ENCODE measurements around the gene TNS3.
"Not testable (repeated sequence)": the region's sequence is repeated elsewhere in the genome, so short reads cannot be mapped to it uniquely, and the experiment has no call there.

Gene TNS3

DNA sequence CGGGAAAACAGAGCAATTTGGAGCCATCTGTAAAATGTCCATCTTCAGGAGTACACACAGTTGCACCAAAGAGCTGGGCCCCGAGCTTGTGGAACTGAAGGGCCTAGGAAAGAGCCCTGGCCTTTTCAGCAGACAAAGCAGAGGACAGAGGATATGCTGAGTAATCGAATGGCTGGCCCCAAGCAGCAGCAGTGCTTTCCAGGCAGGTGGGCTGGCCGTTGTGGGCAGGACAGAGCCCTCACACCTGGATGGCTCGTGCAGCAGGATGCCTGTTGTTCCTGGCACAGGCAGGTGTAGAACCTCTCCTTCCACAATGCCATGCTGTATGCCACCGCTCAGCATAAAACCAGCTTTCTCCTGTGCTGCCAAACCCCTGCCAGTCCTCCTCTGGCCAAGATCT, 32.5 kb upstream of the TNS3 start:
- TF ChIP-seq, protein P1, sequence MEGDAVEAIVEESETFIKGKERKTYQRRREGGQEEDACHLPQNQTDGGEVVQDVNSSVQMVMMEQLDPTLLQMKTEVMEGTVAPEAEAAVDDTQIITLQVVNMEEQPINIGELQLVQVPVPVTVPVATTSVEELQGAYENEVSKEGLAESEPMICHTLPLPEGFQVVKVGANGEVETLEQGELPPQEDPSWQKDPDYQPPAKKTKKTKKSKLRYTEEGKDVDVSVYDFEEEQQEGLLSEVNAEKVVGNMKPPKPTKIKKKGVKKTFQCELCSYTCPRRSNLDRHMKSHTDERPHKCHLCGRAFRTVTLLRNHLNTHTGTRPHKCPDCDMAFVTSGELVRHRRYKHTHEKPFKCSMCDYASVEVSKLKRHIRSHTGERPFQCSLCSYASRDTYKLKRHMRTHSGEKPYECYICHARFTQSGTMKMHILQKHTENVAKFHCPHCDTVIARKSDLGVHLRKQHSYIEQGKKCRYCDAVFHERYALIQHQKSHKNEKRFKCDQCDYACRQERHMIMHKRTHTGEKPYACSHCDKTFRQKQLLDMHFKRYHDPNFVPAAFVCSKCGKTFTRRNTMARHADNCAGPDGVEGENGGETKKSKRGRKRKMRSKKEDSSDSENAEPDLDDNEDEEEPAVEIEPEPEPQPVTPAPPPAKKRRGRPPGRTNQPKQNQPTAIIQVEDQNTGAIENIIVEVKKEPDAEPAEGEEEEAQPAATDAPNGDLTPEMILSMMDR (IDR thresholded peaks at IDR 0.05; ENCODE audit: control insufficient read depth, insufficient read depth, low read depth, low read length, missing control alignments) = no peak
- H3K4me3 ChIP-seq (ENCODE audit: control insufficient read depth, low read depth, low read length) = no peak overlapping the region
- no peak for DNase-seq (ENCODE audit: low read depth)

DNA sequence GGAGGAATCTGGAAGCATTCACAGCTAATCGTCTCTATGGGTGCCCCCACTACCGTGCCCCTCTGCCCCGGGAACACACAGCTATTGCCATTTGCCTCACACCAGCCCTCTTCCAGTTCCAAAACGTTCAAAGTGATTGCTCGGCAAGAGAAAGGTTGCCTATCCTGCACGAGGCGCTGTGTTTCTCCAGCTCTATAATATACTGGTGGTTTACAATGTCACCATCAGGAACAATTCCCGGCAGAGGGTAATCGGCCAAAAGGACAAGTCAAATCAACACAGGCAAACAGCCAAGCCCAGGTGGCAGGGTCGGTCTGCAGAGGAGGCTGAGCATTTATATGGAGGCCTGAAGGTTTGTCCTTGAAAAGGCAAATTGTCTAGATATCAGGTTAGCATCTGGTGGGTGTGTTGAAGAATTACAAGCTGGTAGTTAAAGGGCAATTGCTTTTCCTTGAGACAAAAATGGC, 29.2 kb upstream of the TNS3 start:
- no peak for DNase-seq (ENCODE audit: low read depth)
- no peak overlapping the region for H3K4me3 ChIP-seq (ENCODE audit: control insufficient read depth, low read depth, low read length)
- TF ChIP-seq, protein P1 (IDR thresholded peaks at IDR 0.05; ENCODE audit: control insufficient read depth, insufficient read depth, low read depth, low read length, missing control alignments) = peak; percentile 5

DNA sequence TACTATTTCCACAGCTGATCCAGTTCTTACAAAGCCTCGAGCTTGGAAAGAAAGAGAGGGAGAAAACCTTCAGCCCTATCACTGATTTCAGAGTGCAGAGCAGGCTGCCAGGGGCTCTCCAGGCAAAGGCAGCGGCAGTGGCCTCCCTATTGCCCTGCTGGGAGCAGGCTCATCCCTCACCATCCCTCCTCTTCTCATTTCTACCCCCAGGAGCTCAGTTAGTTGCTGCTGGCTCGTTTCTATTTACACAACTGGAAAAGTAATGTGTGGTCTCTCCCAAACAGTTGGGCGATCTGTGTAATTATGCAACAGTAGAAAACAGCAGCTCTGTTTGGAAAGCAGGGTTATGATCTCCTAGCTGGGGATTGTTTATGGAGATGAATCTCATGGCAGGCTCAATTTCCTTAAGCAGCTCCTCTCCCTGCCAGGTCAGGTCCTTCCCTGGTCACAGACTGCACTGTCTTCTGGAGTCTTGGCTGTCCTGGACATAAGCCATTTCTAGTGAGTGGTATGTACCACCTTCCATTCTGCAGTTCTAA, 28.7 kb upstream of the TNS3 start:
- TF ChIP-seq, protein P1 (IDR thresholded peaks at IDR 0.05; ENCODE audit: control insufficient read depth, insufficient read depth, low read depth, low read length, missing control alignments) = peak; percentile 8
- H3K4me3 ChIP-seq (ENCODE audit: control insufficient read depth, low read depth, low read length) = no peak overlapping the region
- peak; percentile 91 for DNase-seq (ENCODE audit: low read depth)

DNA sequence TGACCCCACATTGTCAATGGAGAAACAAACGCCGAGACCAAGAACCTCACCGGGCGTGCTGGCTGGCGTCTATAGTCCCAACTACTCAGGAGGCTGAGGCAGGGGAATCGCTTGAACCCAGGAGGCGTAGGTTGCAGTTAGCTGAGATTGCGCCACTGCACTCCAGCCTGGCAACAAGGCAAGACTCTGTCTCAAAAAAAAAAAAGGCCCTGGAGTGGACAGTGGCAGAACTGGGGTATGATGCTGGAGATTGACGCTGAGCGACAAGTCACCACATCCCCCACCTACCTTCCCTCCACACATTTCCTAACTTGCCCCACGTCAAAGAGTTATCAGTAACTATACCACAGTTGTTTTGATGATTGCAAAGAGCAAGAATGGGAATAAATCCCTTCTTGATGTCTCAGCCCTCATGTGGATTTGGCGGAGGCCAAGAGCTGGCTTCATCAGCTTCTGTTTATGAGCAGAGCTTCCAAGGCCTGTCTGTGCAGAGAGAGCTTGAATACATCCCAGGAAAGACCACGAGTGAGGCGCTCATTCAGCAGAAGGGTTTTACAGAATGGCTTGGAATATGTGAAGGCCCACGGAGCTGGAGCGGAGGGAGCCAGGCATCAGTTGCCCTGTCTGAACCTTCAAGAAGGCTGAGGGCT, 28.0 kb upstream of the TNS3 start:
- TF ChIP-seq, protein P1 (IDR thresholded peaks at IDR 0.05; ENCODE audit: control insufficient read depth, insufficient read depth, low read depth, low read length, missing control alignments) = no peak
- DNase-seq (ENCODE audit: low read depth) = peak; percentile 93
- H3K4me3 ChIP-seq (ENCODE audit: control insufficient read depth, low read depth, low read length) = no peak overlapping the region

GRCh38 chr7:47606593-47607046, 24.7 kb upstream of the TNS3 start:
- DNase-seq (ENCODE audit: low read depth); H3K4me3 ChIP-seq (ENCODE audit: control insufficient read depth, low read depth, low read length): not testable (repeated sequence)

DNA sequence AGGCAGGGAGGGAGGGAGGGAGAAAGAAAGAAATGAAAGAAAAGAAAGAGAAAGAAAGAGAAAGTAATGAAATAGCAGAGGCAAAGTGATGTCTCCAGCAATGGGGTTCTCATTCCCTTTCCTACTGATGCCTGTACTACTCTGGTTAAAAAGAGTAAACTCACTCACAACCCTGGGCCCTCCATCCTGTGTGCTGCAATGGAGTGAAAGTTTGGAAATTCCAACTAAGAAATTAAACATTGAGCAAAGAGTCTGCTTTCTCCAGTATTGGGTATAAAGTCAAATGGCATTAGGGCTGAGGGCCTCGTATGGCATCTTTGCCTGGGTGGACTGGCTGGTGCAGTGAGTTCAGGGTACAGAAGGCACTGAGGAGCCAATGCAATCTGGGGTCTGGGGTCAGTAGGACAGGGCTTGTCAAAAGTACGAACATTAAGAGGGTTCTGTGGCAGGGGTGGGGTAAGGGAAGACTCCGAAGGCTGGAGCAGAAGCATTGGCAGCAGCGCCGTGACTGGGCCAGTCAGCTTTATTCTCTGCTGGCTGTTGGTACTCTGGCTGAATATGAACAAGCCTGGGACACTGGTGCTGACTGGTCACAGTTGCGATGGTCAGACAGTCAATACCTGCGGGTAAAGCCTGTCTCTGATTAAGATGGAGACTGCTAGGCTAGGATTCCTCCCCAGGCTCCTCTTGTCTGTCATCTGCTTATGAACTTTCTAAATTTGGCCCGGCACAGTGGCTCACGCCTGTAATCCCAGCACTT, 24.1 kb upstream of the TNS3 start:
- H3K4me3 ChIP-seq (ENCODE audit: control insufficient read depth, low read depth, low read length) = no peak overlapping the region
- TF ChIP-seq, protein P1 (IDR thresholded peaks at IDR 0.05; ENCODE audit: control insufficient read depth, insufficient read depth, low read depth, low read length, missing control alignments) = no peak
- DNase-seq (ENCODE audit: low read depth) = no peak

DNA sequence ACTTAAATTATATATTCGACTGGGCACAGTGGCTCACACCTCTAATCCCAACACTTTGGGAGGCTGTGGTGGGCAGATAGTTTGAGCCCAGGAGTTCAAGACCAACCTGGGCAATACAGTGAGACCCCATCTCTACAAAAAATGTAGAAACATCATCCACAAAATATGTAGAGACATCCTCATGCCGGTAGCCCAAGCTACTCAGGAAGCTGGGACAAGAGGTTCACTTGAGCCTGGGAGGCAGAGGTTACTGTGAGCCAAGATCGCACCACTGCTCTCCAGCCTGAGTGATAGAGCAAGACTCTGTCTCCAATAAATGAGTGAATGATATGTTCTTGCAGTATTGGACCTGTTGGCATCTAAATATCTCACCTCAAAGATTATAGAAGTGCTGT, 22.6 kb upstream of the TNS3 start:
- no peak for DNase-seq (ENCODE audit: low read depth)
- TF ChIP-seq, protein P1 (IDR thresholded peaks at IDR 0.05; ENCODE audit: control insufficient read depth, insufficient read depth, low read depth, low read length, missing control alignments) = no peak
- H3K4me3 ChIP-seq (ENCODE audit: control insufficient read depth, low read depth, low read length) = no peak overlapping the region

GRCh38 chr7:47603514-47604255, 21.8 kb upstream of the TNS3 start:
- DNase-seq (ENCODE audit: low read depth); H3K4me3 ChIP-seq (ENCODE audit: control insufficient read depth, low read depth, low read length): not testable (repeated sequence)
